ENCODE measurements around the gene DPP8.
"Not testable (repeated sequence)": the region's sequence is repeated elsewhere in the genome, so short reads cannot be mapped to it uniquely, and the experiment has no call there.

The DPP8 gene

GRCh38 chr15:65516997-65517865, at the start of gene DPP8:
TSS of gene DPP8 (minus strand) at chr15:65517689. CDS start at chr15:65512553, 5,136 bp downstream.
- peak; percentile 91 to 95 for DNase-seq

GRCh38 chr15:65561934-65562333, 44.4 kb upstream of the DPP8 start:
- DNase-seq, result no peak

GRCh38 chr15:65559941-65560340, 42.5 kb upstream of the DPP8 start:
- DNase-seq, result no peak

- DNase-seq, result no peak
These were observed 41.7 kb upstream of the DPP8 start for GRCh38 chr15:65558997-65559760.

- DNase-seq, result no peak
These were observed 40.8 kb upstream of the DPP8 start for GRCh38 chr15:65558336-65558735.

GRCh38 chr15:65556622-65557021, 39.1 kb upstream of the DPP8 start:
- DNase-seq, result no peak

GRCh38 chr15:65553691-65554090, 36.2 kb upstream of the DPP8 start:
- no peak for DNase-seq

- DNase-seq, result not testable (repeated sequence)
These were observed 35.4 kb upstream of the DPP8 start for GRCh38 chr15:65552851-65553250.

GRCh38 chr15:65551183-65551582, 33.7 kb upstream of the DPP8 start:
- DNase-seq, result no peak

GRCh38 chr15:65550681-65551098, 33.2 kb upstream of the DPP8 start:
- DNase-seq, result no peak

- not testable (repeated sequence) for DNase-seq
These were observed 31.8 kb upstream of the DPP8 start for GRCh38 chr15:65549288-65549687.

- no peak for DNase-seq
These were observed 30.4 kb upstream of the DPP8 start for GRCh38 chr15:65547841-65548240.

- no peak for DNase-seq
These were observed 23.8 kb upstream of the DPP8 start for GRCh38 chr15:65541231-65541820.

- DNase-seq, result no peak
These were observed 22.8 kb upstream of the DPP8 start for GRCh38 chr15:65540314-65540713.

- DNase-seq, result no peak
These were observed 17.7 kb upstream of the DPP8 start for GRCh38 chr15:65535192-65535591.

GRCh38 chr15:65533057-65533756, 15.7 kb upstream of the DPP8 start:
- DNase-seq, result no peak

- no peak for DNase-seq
These were observed 15.2 kb upstream of the DPP8 start for GRCh38 chr15:65532738-65533051.

- DNase-seq, result peak; percentile 85 to 89
These were observed 13.0 kb upstream of the DPP8 start, which contains the start of gene HACD3 for GRCh38 chr15:65530318-65531111. TSS of gene HACD3 (plus strand) at chr15:65530463. CDS start at chr15:65530632, 169 bp downstream.

GRCh38 chr15:65529762-65530317, 12.4 kb upstream of the DPP8 start:
- no peak for DNase-seq

- DNase-seq, result no peak
These were observed 11.1 kb upstream of the DPP8 start for GRCh38 chr15:65528461-65529060.

GRCh38 chr15:65525622-65526021, 8.1 kb upstream of the DPP8 start:
- DNase-seq, result peak in 1 of 2 experiments; percentile 21
